HG03354 (cell line): Measurements from ENCODE around the gene ZCCHC7.
"Not testable (repeated sequence)": the region's sequence is repeated elsewhere in the genome, so short reads cannot be mapped to it uniquely, and the experiment has no call there.

Source experiments
- ATAC-seq: cut with Tn5 transposase; IDR thresholded peaks from one replicate; pipeline ENCODE4 v1.9.1; 2021; ENCODE audit warnings: mild to moderate bottlenecking; ENCODE audit not compliant: unreplicated experiment, poor library complexity, severe bottlenecking

The ZCCHC7 gene

DNA sequence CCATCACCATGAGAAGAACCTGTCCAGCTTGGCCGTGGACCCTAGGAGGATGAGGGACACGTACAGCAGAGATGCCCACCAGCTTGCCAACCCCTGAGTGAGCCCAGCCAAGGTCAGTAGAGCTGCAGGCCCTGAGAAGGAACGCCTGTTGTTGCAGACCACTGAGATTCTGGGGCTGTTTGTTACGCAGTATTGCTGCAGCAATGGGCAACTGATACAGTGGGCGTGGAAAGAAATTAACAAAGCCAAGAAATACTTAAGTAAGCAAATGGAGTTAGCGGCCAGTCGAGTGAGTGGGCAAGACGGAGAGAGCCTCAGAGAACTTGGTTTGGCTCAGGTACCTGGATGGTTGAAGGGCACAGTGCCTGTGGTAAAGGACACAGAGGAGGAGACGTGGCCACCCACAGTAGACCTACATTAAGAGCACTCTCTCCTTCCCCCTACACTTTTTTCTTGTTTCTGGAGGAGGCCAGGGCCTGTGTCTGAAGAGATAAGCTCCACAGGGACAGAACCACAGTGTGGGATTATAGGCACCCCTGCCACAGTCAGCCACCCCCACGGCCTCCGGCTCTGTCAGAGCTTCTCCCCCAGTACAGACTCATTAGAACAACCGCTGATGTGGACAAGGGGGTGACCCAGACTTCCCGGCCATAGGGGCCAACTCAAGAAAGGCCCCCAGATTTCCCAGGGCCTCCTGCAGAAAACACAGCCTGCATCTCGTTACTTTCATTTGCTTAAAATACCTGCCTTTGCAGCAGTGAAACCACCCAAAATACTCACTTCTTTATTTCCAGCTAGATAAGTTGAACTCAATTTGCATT is 262.0 kb downstream of the ZCCHC7 start:
- peak; percentile 38 for ATAC-seq

DNA sequence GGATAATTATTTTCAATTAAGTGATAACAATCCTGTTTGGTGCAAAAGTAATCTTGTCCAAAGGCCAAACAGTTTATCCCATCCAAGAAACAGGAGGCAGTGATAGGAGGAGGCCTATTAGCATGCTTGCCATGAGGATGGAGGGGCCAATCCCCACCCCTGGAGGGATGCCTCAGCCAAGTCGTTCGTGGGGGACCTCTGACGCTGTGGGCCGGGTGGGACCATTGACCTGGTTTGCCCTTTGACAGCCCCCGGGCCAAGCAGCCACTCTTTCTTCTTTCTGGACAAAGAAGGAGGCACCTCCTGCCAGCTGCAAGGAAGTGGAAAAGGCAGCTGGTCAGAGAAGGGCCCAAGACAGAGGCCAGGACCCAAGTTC is 262.6 kb downstream of the ZCCHC7 start:
- peak; percentile 17 for ATAC-seq

DNA sequence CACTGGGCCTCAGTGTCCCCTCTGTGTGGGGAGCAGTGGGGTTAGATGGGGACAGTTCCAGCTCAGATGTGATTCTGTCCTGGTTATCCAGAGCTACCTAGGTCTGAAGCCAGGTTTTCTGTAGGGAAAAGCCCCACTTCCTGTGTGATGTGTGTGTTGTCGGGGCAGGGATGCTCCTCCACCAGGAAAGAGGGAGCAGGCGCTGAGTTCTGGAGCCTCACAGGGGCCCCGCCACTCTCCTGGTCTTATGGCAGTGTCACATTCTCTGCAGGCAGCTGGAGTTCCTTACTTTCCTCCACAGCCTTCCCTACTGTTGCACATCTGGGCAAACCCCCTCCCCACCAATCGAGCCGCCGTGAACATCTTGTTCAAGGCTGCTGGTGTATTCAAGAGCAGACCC is 263.0 kb downstream of the ZCCHC7 start:
- ATAC-seq, result no peak

DNA sequence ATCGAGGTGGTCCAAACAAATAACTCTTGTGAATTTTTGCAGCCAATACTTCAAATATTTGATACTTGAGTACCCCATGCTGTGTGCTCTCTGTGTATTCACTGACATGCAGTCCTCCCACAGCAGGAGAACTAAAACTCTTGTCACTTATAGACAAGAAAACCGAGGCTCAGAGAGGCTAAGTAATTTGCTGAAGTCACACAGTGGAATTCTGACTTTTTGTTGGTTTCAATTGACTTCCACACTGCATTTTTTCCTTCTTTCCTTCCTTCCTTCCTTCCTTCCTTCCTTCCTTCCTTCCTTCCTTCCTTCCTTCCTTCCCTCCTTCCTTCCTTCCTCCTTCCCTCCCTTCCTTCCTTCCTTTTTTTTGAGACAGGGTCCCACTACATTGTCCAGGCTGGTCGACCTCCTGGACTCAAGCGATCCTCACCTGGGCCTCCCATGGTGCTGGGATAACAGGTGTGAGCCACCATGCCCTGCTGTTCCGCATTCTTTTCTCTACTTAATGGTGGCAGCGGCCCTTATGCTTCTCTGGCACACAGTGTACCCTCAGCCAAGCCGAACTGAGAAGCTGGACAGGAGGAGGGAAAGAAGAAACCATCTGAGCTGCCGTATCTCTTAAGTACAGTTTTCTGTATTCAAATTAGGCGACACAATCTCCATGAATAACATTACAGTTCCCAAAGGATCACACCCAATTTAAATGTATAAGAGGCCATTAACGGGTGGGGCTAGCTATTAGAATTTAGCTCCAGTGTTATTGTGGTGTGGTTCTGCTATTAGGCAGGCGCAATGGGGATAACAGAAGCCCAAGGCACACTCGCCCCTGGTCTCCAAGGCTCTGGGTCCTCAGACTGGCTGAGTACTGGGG is 263.7 kb downstream of the ZCCHC7 start:
- no peak for ATAC-seq

DNA sequence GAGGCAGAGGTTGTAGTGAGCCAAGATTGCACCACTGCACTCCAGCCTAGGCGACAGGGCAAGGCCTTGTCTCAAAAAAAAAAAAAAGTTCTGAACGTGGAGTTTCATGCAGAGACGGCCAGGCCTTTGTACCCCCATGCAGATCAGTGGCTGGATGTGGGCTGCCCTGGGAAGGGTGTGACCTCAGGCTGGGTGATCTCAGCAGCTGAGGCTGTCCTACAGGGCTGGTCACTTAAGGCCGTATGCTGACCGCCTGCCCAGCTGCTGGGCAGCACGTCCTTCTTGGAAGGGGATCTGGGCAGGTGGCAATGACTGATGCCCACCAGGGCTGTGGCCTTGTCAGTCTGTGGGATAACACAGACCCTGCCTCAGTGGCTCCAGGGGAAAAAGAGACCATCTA is 264.9 kb downstream of the ZCCHC7 start:
- ATAC-seq, result no peak

DNA sequence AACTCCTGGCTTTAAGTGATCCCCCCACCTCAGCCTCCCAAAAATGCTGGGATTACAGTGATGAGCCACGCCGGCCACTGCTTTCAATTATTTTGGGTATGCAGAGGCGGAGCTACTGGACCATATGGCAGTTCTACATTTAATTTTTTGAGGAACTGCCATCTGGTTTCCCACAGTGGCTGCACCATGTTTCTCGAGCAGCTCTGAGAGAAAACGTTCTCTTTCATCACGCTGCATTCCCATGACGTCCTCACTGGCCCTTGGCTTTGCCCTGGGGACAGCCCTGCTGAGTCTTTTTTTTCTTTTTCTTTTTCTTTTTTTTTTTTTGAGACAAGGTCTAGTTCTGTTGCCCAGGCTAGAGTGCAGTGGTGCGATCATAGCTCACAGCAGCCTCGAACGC is 266.6 kb downstream of the ZCCHC7 start:
- no peak for ATAC-seq

DNA sequence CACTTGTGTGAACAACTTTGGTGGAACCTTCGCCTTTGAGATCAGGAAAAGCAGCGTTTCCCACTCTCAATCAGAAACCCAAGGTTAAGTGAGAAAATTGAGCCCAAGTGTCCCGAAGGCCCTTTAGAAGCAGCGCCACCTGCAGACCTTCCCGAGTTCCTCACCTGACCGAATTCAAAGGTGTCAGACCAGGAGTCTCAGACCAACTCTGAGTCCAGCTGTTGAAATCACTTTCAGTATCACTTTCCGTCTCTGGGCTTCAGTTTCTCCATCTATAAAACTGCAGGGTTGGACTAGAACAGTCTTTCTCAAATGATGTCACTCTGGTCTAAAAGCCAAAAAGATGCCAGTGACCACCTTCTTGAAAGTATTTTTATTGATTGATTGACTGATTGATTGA is 270.4 kb downstream of the ZCCHC7 start:
- ATAC-seq, result peak; percentile 87

DNA sequence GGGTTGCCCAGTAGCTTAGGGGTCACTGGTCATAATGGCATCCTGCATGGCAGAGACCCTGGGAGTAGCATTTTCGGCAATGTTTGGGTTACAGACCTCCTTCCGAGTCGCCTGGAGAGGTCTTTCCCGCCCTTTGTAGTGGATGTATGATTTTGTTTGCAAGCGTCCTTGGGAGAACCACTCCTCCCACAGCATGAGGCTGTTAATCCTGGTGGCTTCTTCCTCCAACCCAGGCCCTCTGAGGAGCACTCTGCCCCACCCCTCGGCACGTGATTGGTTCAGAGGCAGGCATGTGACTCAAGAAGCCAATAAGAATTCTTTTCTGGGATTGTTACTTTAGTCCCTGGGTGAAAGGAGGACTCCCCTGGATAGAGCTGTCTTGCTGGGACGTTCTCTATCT is 271.9 kb downstream of the ZCCHC7 start:
- no peak for ATAC-seq

DNA sequence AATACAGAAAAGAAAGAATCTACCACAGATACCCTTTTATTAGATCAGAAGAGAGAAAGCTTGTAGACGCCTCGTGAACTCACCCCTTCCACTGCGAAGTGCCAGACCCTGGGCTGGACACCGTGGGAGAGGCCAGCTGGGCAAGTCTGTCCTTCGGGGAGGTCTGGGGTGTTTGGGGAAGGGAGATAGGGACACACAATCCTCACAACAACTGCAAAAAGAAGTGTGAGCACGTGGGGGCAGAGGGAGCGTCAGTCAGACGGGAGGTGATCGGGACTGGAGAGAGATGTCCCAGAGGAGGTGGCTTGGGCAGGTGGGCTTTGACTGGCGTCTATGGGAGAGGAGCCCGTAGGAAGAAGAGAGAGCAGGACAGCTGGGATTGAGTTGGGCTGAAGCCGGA is 274.9 kb downstream of the ZCCHC7 start:
- no peak for ATAC-seq

DNA sequence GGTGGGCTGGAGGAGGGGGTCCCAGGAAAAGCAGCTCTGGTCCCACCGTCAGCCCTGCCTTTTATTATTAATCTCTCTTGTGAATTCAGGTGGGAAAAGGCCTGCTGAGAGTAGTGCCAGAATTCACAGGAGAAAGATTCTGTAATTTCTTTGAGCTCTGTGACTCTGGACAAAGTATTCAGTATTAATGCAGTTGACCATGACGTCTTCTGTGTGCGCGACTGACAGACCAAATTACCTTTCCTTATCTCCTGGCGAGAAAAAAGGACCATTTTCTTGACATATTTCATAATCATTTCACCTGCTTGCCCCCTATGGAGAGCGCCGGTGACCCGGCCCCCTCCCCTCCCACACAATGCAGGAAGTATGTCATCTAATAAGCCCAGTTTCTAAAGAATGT is 275.3 kb downstream of the ZCCHC7 start:
- ATAC-seq, result no peak

DNA sequence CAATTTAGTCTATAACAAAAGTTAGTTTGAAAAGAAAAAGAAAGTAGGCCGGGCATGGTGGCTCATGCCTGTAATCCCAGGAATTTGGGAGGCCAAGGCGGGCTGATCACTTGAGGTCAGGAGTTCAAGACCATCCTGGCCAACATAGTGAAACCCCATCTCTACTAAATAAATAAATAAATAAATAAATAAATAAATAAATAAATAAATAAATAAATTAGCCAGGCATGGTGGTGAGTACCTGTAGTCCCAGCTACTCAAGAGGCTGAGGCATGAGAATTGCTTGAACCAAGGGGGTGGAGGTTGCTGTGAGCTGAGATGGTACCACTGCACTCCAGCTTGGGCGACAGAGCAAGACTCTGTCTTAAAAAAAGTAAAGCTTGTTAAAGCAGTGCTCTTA is 277.6 kb downstream of the ZCCHC7 start:
- not testable (repeated sequence) for ATAC-seq

DNA sequence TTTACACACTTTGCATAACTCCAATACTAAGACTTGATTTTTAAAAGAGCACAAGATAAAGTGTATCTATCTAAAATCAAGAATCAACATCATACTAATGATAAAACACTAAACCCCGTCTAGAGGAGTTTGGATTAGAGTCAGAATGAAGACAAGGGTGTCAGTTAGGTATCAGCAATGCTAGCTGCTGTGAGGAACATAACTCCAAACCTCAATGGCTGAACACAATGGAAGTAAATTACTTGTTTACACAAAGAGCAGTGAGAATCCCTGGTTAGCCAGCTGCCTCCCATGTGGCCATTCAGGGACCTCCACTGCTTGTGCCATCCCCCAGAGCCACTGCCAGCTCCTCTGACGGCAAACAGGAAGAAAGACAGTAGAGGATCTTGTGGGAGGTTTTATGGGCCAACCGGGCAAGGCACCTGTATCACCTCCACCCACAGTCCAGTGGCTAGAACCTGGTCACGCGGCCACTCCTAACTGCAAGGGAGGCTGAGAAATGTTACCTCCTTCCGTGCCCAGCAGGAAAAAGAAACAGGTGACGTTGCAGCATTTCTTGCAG is 278.2 kb downstream of the ZCCHC7 start:
- ATAC-seq, result no peak

DNA sequence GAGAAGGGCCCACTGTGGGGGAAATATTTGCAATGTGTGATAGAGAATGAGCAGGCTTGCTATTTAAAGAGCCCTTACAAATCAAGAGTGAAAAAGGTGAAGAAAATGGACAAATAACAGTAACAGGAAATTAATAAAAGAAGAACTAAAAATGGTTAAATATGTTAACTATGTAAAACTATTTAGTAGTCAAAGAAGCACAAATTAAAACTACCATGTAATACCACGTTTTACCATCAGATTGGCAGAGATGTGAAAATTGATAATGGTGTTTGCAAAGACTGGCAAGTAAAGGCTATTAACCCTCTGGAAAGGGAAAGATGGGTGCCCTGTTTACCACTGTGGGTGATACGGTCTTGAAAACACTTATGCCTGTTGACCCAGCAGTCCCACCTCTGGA is 279.0 kb downstream of the ZCCHC7 start:
- ATAC-seq, result no peak

DNA sequence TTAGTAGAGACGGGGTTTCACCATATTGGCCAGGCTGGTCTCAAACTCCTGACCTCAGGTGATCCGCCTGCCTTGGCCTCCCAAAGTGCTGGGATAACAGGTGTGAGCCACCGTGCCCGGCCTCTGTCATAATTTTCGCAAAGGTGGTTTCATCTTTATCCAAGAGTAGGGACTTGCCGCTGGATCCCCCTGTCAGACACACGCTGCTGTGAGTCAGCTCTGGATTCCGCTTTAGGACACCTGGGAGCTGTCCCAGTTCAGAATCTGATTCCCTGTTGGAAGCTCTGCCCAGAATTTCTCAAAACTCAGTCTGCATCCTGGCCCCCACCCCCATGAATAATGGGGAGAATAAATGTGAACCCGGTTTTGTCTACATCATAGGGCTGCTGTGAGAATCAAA is 284.2 kb downstream of the ZCCHC7 start:
- ATAC-seq, result no peak

DNA sequence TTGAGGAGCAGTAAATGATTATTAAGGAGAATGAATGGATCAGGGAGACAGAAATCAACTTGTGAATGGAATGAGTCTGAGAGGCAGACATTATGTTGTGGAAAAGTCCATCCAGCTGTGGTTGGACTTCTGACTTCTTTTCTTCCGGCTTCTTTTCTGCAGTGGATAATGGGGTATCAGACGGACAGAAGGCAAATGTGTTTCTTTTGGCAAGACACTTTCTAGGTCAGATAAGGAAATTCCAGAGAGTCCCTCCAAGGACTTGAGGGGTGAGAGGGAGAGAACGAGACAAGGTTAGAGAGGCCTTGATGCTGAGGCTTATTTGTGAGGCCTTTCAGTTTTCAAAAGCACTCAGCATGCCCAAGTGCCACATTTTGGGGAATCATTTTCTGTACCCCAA is 285.0 kb downstream of the ZCCHC7 start:
- no peak for ATAC-seq

DNA sequence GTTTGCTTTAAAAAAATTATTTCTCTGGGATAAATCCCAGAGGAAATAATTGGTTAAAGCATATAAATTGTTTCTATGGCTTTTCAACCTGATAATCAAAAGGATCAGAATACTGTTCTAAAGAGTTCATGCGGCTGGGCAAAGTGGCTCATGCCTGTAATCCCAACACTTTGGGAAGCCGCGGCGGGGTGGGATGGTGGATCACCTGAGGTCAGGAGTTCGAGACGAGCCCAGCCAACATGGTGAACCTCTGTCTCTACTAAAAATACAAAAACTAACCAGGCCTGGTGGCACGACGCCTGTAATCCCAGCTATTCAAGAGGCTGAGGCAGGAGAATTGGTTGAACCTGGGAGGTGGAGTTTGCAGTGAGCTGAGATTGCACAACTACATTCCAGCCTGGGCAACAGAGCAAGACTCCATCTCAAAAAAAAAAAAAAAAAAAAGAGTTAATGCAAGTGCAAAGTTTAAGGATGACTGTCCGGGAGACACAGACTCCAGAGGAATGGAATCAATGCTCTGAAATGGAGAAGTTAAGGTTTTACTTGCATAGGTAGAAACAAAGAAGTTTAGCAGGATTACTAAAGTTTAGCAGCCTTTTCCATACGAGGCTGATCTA is 285.5 kb downstream of the ZCCHC7 start:
- no peak for ATAC-seq

DNA sequence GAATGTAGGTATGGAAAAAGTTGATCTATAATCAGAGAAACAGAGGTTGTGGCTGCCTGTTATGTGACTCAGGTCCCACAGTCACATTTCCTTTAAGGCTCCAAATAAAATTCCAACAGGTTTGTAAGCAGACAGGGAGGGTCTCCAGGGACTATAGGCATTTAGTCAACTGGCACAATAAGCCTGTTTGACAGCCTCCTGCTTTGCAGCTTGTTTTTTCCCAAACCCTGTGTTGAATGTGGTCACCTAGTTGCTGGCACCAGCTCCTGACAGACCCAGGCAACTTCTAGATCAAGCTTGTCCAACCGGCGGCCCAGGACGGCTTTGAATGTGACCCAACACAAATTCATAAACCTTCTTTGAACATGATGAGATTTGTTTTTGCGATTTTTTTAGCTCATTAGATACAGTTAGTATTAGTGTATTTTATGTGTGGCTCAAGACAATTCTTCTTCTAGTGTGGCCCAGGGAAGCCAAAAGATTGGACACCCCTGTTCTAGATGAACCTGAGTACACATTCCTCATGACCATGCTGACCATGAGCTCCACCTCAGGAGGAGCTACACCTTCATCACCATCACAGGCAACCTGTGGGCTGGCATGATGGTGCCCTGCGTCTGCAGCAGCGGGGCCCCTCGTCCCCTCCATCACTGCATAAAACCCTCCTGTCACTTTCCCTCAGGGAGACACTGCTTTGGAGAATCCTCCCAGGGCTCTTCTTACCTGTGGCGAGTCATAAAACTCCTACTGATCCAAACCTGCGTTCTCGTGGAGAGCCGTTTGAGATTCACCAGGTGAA is 286.4 kb downstream of the ZCCHC7 start:
- ATAC-seq, result no peak

DNA sequence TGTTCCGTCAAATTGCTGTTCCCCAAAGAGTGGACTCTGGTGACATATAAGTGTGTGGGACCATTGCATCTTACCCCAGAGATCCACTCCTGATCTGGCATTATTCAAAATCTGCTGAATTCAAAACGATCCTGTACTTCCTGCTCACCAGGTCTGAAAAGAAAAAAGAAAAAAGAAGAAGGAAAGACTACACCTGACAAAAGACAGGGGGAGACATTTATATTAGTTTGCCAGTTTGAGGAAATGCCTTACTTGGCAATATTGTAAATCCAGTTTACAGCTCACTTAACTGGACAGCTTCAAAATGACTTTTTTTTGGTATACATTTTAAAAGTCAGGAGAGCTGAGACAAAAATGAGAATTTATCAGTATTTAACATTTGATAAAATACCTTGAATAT is 287.1 kb downstream of the ZCCHC7 start:
- no peak for ATAC-seq
